MCF 10A (cell line): Measurements from ENCODE around the gene RUNX3. TPM values are rescaled to one million over a fixed set of nuclear protein-coding genes. Genes with fewer than 3 reads are reported as not detected.

ENCODE experiments used
- BruUV-seq: library from RNA; stranded (reverse); fragments of 400-500 nt; replicated peaks from 2 replicates; lab custom pipeline; 2021; lab: Mats Ljungman, UMichigan
- CTCF ChIA-PET: fragments of 300-600 bp; sonication (Branson Sonifier 250); formaldehyde crosslinking; extraction: SDS; loops from one replicate; lab custom pipeline; 2021; ENCODE audit warnings: antibody characterized with exemption, inconsistent platforms; lab: Yijun Ruan, JAX
- POLR2A ChIA-PET: fragments of 300-600, 350-650 bp; sonication (Branson Sonifier 250); formaldehyde crosslinking; extraction: SDS; loops from one replicate; lab custom pipeline; 2020; ENCODE audit warnings: antibody characterized with exemption, inconsistent platforms; lab: Yijun Ruan, JAX
- DNase-seq: peaks from one replicate; pipeline ENCODE4 v3.0.0-alpha.2; 2018; ENCODE audit not compliant: unreplicated experiment
- H3K27ac Mint-ChIP-seq: one replicate; pipeline ENCODE4 v1.8.0; 2022; ENCODE audit warnings: mild to moderate bottlenecking, low read depth, mixed read lengths; ENCODE audit not compliant: unreplicated experiment
- H3K27me3 Mint-ChIP-seq: one replicate; pipeline ENCODE4 v1.8.0; 2022; ENCODE audit warnings: mixed read lengths; ENCODE audit not compliant: insufficient read depth, unreplicated experiment
- H3K36me3 Mint-ChIP-seq: one replicate; pipeline ENCODE4 v1.8.0; 2022; ENCODE audit warnings: mild to moderate bottlenecking, moderate library complexity, mixed read lengths; ENCODE audit not compliant: insufficient read depth, unreplicated experiment
- H3K4me1 Mint-ChIP-seq: one replicate; pipeline ENCODE4 v1.8.0; 2022; ENCODE audit warnings: mixed read lengths; ENCODE audit not compliant: insufficient read depth, unreplicated experiment
- H3K4me3 Mint-ChIP-seq: one replicate; pipeline ENCODE4 v1.8.0; 2022; ENCODE audit warnings: mild to moderate bottlenecking, moderate library complexity, mixed read lengths; ENCODE audit not compliant: unreplicated experiment
- H3K9me3 Mint-ChIP-seq: one replicate; pipeline ENCODE4 v1.8.0; 2022; ENCODE audit warnings: mixed read lengths; ENCODE audit not compliant: unreplicated experiment
- CTCF ChIP-seq: fragments of 200-600 bp; IDR thresholded peaks from one replicate; pipeline ENCODE4 v1.8.0; 2022; ENCODE audit warnings: antibody characterized with exemption, mild to moderate bottlenecking; ENCODE audit not compliant: unreplicated experiment
- intact Hi-C: fragments of 100-400 bp; cut with micrococcal nuclease; formaldehyde crosslinking; loops from 2 replicates; pipeline ENCODE4 v1.14.1; 2022
- total RNA-seq: library from RNA; stranded (reverse); gene quantifications from 2 replicates; pipeline ENCODE4 v1.2.3, GENCODE V29; 2022

The RUNX3 gene
- total RNA-seq, 1 experiment from 2014 or later = not detected

- BruUV-seq = no TSS peak
- POLR2A ChIA-PET = interaction anchor here (0.6 kb wide), 1 partner anchor 10 kb away, joined by 3 read pairs; no protein-coding TSS in a partner anchor
Measured at GRCh38 chr1:24964811-24965570, 34.9 kb upstream of the RUNX3 start.

GRCh38 chr1:24963943-24964693 lies 34.0 kb upstream of the RUNX3 start:
- DNase-seq = no peak
- BruUV-seq = no TSS peak
- CTCF ChIA-PET = no interaction called here
- Mint-ChIP-seq H3K4me1 (no peaks in the 10 kb centered on the region), H3K27ac (no peak overlapping the region), H3K36me3 (no peaks in the 10 kb centered on the region), H3K9me3 (no peaks in the 10 kb centered on the region), H3K4me3 (no peak overlapping the region), H3K27me3 (no peaks in the 10 kb centered on the region)
- POLR2A ChIA-PET = interaction anchor here (0.6 to 0.7 kb wide), 2 partner anchors 17 to 112 kb away, joined by 3 read pairs; no protein-coding TSS in a partner anchor
- TF ChIP-seq CTCF = no peak
- intact Hi-C loops = no loop called here

More at GRCh38 chr1:24964811-24965570, 34.9 kb upstream of the RUNX3 start:
- intact Hi-C loops = no loop called here
- H3K36me3 Mint-ChIP-seq = no peaks in the 10 kb centered on the region
- no peaks in the 10 kb centered on the region for H3K27me3 Mint-ChIP-seq
- peaks cover 1% of the 10 kb centered on the region for H3K4me1 Mint-ChIP-seq
- CTCF ChIA-PET = no interaction called here
- no peak for TF ChIP-seq CTCF
- no peak overlapping the region for H3K4me3 Mint-ChIP-seq
- DNase-seq = no peak
- H3K27ac Mint-ChIP-seq = no peak overlapping the region
- no peaks in the 10 kb centered on the region for H3K9me3 Mint-ChIP-seq

- intact Hi-C loops = no loop called here
- CTCF ChIA-PET = no interaction called here
- Mint-ChIP-seq H3K27ac (no peak overlapping the region), H3K4me1 (no peaks in the 10 kb centered on the region), H3K36me3 (no peaks in the 10 kb centered on the region), H3K4me3 (no peak overlapping the region), H3K9me3 (no peaks in the 10 kb centered on the region), H3K27me3 (no peaks in the 10 kb centered on the region)
- POLR2A ChIA-PET = interaction anchor here (0.7 kb wide), 1 partner anchor 16 kb away, joined by 3 read pairs; no protein-coding TSS in a partner anchor
- DNase-seq = no peak
- BruUV-seq = no TSS peak
- TF ChIP-seq CTCF = no peak
Measured at GRCh38 chr1:24963099-24963872, 33.2 kb upstream of the RUNX3 start.
